Hippocampal formation (tissue), 2 donors: Measurements from ENCODE around the gene CNGA2.
"Not testable (repeated sequence)": the region's sequence is repeated elsewhere in the genome, so short reads cannot be mapped to it uniquely, and the experiment has no call there.

Experiments used
- DNase-seq, 2 donors: peaks; one replicate each; lab custom pipeline; 2025; lab: John Stamatoyannopoulos, UW

The CNGA2 gene

GRCh38 chrX:151734446-151734845 lies at the start of gene CNGA2:
CNGA2 (plus strand) TSS chrX:151734746; CDS start chrX:151738484, 3,738 bp downstream.
- DNase-seq: no peak

DNA sequence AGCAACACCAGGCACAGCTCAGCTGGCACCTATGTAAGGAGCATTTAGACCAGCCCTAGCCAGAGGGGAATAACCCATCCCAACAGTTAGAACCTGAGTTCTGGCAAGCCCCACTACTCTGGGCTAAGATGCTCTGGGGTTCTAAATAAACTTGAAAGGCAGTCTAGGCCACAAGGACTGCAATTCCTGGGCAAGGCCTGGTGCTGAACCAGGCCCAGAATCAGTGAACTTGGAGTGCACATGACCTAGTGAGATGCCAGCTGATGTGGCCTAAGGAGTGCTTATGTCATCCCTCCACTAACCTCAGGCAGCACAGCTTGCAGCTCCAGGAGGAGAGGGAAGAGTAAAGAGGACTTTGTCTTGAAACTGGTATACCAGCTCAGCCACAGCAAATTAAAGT lies 46.9 kb upstream of the CNGA2 start:
- no peak for DNase-seq

GRCh38 chrX:151688695-151689094 lies 45.9 kb upstream of the CNGA2 start:
- no peak for DNase-seq

DNA sequence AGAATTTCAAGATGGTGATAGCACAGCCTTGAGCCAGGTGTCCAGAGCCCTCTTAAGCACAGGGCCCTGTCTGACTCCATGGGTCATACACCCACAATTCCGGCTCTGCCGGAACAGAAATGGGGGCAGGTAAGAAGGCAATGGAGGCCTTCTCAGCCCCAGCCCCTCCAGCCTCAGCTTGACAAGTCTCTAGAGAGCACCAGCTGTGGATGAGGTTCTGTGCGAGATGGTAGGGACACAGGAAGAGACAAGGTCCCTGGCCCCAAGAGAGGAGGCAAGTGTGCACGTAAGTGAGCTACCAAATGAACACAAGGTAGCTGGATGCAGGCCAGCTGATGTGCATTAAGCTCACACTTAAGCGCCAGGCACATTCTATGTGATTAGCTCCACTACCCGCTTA lies 41.7 kb upstream of the CNGA2 start:
- no peak for DNase-seq

GRCh38 chrX:151694121-151694520 lies 40.4 kb upstream of the CNGA2 start:
- DNase-seq: no peak

- DNase-seq: no peak
These were observed 39.6 kb upstream of the CNGA2 start, which contains the start of gene PRRG3 for GRCh38 chrX:151694661-151695582. PRRG3 (plus strand) TSS chrX:151695458; CDS start chrX:151698815, 3,357 bp downstream.

DNA sequence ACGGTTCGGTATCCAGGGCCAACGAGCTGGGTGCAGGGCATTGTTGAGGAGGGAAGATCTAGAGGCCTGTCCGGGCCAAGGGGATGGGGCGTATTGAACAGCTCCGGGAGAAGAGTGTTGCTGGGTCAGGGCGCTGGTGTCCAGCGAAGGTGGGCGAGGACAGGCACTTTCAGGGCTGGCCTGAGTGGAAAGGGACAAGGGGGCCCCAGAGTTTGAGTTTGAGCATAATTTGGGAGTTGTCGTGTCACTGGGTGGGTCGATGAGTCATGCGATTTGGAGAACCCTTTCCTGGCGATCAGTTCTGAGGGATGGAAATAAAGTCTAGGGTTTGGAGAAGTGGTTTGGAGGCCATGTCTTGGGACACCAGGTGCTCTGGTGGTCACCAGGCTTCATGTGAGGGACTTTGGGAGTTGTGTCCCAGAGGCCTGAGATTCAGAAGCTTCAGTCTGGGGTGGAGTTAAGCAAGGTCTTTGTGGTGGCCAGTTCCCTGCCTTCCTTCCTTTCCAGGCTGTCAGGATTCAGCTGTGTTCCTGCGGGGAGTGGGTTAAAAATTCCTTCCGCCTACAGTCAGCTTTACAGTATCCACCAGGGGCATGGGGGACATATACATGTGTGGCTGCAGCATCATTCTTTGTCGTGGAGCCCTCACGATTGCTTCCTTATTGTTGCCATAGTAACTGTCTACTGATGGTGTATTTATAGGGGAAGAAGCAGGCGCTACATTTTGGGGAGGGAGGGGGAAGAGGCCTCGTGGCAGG lies 38.8 kb upstream of the CNGA2 start:
- no peak for DNase-seq

- not testable (repeated sequence) for DNase-seq
These were observed 37.5 kb upstream of the CNGA2 start for GRCh38 chrX:151697082-151697481.

DNA sequence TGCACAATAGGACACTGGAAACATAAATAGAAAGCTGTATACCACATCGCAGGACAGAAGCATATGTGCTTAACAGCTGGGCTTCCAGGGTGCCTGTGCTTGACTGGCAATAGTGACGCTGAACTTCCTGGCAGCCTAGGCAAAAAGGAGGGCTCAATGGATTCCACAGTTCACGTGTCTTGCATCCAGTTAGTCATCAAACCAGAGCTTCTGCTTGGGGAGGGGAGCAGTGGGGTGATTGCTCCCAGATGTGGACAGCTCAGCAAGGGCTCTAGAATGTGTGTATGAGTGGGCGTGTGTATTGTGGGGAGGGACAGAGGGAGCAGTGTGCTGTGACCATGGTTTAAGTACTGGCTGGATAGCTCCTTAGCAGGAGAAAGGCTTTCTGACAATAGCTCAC lies 37.0 kb upstream of the CNGA2 start:
- DNase-seq: no peak

DNA sequence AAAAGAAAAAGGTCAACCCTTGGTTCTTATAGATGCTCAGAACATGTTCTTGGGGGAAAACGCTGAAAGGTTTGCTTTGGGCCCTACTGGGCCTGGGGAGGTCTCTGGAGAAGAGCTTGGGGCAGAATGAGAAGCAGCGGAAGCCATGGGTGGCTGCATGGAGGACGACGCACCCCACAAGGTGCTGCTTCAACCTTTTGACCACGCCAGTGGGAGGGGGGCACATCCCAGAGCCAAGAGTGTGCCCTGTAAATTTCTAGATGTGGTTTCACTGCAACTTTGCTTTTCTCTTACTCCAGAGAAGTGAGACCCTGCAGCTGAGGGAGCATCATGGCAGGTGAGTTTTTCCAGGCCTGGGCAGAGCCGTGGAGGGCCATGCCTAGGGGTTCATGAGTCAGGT lies 36.1 kb upstream of the CNGA2 start:
- no peak for DNase-seq

DNA sequence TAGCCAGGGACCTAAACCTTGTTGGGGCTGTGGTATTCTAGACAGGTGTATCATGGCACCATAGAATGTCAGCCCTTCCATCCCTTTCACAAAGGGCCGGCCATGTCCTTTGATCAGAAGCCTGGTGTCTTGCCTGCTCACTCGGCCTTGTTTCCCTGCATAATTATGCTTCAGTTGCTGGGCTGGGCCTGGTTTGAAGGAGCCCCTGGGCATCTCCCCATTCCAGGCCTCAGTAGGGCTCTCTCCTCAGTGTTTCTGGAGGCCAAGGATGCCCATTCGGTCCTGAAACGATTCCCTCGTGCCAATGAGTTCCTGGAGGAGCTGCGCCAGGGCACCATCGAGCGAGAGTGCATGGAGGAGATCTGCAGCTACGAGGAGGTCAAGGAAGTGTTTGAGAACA lies 34.8 kb upstream of the CNGA2 start:
- no peak for DNase-seq

- DNase-seq: no peak
These were observed 34.0 kb upstream of the CNGA2 start for GRCh38 chrX:151700581-151700980.

DNA sequence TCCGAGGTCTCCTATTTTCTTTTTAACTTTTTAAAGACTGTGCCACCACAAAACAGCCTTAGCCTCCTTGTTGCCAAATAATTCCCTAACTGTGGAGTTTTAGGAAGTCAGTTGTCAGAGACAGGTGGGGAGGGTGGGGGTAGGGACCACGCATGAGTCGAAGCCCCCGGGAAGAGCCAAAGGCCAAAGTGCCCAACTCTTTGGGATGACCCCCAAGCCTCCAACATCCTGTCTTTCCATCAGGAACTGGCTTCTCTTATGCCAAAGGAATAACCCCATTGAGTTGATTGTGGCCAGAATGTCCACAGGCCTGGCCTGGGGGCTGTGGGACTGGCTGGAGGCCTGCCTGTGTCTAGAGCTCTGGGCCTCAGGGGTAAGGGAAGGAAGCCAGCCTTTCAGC lies 33.5 kb upstream of the CNGA2 start:
- DNase-seq: no peak

DNA sequence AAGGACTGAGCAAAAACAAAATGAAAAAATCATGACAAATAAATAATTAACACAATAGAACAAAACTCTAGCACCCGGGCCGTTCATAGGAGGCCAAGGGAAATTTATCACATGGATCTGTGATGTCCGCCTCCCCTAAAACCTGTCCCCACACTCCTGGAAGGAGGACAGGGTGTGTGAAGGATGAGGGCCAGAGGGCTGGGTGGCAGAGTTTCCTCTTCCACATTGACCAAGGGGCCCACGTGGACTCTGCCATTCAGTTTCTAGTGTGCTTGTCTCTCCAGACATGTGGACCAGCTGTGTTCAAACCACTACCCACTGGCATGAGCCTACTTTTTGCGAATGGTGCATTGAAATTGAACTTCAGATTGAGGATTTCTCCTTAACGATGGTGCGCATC lies 33.0 kb upstream of the CNGA2 start:
- no peak for DNase-seq

GRCh38 chrX:151702026-151702714 lies 32.4 kb upstream of the CNGA2 start:
- DNase-seq: no peak

- DNase-seq: no peak
These were observed 31.7 kb upstream of the CNGA2 start for GRCh38 chrX:151702741-151703340.

GRCh38 chrX:151703487-151703886 lies 31.1 kb upstream of the CNGA2 start:
- DNase-seq: no peak

GRCh38 chrX:151704041-151704663 lies 30.4 kb upstream of the CNGA2 start:
- no peak for DNase-seq

GRCh38 chrX:151708821-151709220 lies 25.7 kb upstream of the CNGA2 start:
- no peak for DNase-seq

- DNase-seq: no peak
These were observed 24.1 kb upstream of the CNGA2 start for GRCh38 chrX:151710457-151710856.

DNA sequence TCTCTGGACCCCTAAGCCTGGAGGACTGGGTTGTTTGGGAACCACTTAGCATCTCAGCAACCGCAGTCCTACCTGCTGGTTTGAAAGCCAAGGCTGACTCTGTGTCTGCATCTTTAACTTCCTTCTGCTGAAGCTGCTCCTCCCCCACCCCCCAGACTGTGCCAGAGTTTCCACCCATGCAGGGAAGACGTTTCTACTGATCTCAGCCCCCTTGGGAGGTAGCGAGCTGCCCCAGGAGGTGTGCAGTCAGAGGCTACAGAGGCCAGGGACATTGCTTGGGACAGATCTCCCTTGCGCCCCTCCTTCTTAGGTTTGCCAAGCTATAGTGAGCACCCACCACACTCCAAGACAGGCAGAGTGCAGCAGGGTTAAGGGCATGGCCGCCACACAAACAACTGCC lies 23.4 kb upstream of the CNGA2 start:
- no peak for DNase-seq

DNA sequence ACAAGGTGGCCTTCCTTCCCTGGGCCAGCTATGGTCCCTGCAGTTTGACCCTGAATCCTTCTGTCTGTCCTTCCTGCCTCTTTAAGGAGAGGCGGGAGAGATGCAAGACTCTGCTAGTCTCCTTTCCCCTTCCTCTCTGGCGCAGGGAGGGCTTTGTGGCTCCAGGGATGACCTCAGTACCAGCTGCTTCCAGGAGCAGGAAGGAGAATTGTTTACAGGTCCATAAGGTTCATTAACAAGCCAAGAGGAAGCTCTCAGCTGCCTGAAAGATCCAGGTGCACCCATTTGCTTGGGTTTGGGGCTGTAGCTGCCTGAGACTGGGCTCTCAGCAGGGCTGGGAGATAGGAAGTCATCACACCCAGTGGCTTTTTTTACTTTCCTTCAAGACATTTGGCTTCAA lies 22.8 kb upstream of the CNGA2 start:
- no peak for DNase-seq
